ENCODE results near the gene SORCS2.

SORCS2 gene

GRCh38 chr4:7323872-7324650 lies 131.7 kb downstream of the SORCS2 start:
- TF ChIP-seq, protein P1, sequence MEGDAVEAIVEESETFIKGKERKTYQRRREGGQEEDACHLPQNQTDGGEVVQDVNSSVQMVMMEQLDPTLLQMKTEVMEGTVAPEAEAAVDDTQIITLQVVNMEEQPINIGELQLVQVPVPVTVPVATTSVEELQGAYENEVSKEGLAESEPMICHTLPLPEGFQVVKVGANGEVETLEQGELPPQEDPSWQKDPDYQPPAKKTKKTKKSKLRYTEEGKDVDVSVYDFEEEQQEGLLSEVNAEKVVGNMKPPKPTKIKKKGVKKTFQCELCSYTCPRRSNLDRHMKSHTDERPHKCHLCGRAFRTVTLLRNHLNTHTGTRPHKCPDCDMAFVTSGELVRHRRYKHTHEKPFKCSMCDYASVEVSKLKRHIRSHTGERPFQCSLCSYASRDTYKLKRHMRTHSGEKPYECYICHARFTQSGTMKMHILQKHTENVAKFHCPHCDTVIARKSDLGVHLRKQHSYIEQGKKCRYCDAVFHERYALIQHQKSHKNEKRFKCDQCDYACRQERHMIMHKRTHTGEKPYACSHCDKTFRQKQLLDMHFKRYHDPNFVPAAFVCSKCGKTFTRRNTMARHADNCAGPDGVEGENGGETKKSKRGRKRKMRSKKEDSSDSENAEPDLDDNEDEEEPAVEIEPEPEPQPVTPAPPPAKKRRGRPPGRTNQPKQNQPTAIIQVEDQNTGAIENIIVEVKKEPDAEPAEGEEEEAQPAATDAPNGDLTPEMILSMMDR (IDR thresholded peaks at IDR 0.05; ENCODE audit: low read depth, low read length, missing control alignments): no peak
- Histone ChIP-seq H3K4me3 (ENCODE audit: low read depth, low read length) (no peak overlapping the region), H3K27ac (no peak overlapping the region), H3K27me3 (replicated peaks) (no peaks in the 10 kb centered on the region), H3K36me3 (replicated peaks) (no peaks in the 10 kb centered on the region)
- no peak for DNase-seq
- in situ Hi-C loops (cut with HindIII; ENCODE audit: low pct_ligation_motif_present, low sequenced_read_pairs): no loop called here

DNA sequence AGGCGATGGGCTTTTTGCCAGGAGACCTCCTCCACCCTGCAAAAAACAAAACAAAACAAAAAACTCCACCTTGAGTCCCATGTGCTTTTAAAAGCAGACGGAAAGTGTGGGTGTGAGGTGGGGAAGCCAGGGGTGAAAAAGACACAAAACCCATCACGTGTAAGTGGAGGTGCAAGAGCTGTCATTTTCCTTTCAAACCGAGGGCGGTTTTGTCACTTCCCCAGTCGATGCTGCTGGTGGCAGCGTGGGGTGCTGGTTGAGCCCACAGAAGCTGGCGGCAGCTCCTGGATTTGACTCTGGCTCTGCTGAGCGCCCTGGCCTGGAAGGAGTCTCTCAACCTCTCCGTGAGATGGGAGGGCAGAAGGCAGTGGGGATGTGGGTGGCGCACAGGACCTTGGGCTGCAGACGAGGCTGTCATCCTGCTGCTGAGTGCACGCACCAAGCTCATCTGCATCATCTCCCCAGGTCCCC lies 132.3 kb downstream of the SORCS2 start:
- H3K36me3 ChIP-seq (replicated peaks): no peaks in the 10 kb centered on the region
- H3K4me3 ChIP-seq (ENCODE audit: low read depth, low read length): no peak overlapping the region
- DNase-seq: no peak
- TF ChIP-seq, protein P1 (IDR thresholded peaks at IDR 0.05; ENCODE audit: low read depth, low read length, missing control alignments): no peak
- no peak overlapping the region for H3K27ac ChIP-seq
- no peaks in the 10 kb centered on the region for H3K27me3 ChIP-seq (replicated peaks)
- in situ Hi-C loops (cut with HindIII; ENCODE audit: low pct_ligation_motif_present, low sequenced_read_pairs): no loop called here

- no peak overlapping the region for H3K4me3 ChIP-seq (ENCODE audit: low read depth, low read length)
- TF ChIP-seq, protein P1 (IDR thresholded peaks at IDR 0.05; ENCODE audit: low read depth, low read length, missing control alignments): no peak
- H3K27ac ChIP-seq: no peak overlapping the region
- DNase-seq: no peak
- in situ Hi-C loops (cut with HindIII; ENCODE audit: low pct_ligation_motif_present, low sequenced_read_pairs): no loop called here
- H3K36me3 ChIP-seq (replicated peaks): no peaks in the 10 kb centered on the region
- no peaks in the 10 kb centered on the region for H3K27me3 ChIP-seq (replicated peaks)
Observed at GRCh38 chr4:7325541-7325940, 133.2 kb downstream of the SORCS2 start.

GRCh38 chr4:7326306-7326692 lies 134.0 kb downstream of the SORCS2 start:
- Histone ChIP-seq H3K27ac (no peak overlapping the region), H3K4me3 (ENCODE audit: low read depth, low read length) (no peak overlapping the region), H3K36me3 (replicated peaks) (no peaks in the 10 kb centered on the region), H3K27me3 (replicated peaks) (no peaks in the 10 kb centered on the region)
- no peak for DNase-seq
- TF ChIP-seq, protein P1 (IDR thresholded peaks at IDR 0.05; ENCODE audit: low read depth, low read length, missing control alignments): no peak
- in situ Hi-C loops (cut with HindIII; ENCODE audit: low pct_ligation_motif_present, low sequenced_read_pairs): no loop called here

- Histone ChIP-seq H3K27ac (no peak overlapping the region), H3K27me3 (replicated peaks) (no peaks in the 10 kb centered on the region), H3K36me3 (replicated peaks) (no peaks in the 10 kb centered on the region), H3K4me3 (ENCODE audit: low read depth, low read length) (no peak overlapping the region)
- in situ Hi-C loops (cut with HindIII; ENCODE audit: low pct_ligation_motif_present, low sequenced_read_pairs): no loop called here
- DNase-seq: no peak
- TF ChIP-seq, protein P1 (IDR thresholded peaks at IDR 0.05; ENCODE audit: low read depth, low read length, missing control alignments): no peak
Observed at GRCh38 chr4:7326693-7327340, 134.5 kb downstream of the SORCS2 start.

Data from brain microvascular endothelial cell (primary cell).